OCI-M2 (cell line): ENCODE data around the gene SLCO4A1.

ENCODE experiments used
- DNase-seq: peaks from one replicate; lab custom pipeline; 2025; ENCODE audit not compliant: unreplicated experiment; lab: John Stamatoyannopoulos, UW

Gene SLCO4A1

DNA sequence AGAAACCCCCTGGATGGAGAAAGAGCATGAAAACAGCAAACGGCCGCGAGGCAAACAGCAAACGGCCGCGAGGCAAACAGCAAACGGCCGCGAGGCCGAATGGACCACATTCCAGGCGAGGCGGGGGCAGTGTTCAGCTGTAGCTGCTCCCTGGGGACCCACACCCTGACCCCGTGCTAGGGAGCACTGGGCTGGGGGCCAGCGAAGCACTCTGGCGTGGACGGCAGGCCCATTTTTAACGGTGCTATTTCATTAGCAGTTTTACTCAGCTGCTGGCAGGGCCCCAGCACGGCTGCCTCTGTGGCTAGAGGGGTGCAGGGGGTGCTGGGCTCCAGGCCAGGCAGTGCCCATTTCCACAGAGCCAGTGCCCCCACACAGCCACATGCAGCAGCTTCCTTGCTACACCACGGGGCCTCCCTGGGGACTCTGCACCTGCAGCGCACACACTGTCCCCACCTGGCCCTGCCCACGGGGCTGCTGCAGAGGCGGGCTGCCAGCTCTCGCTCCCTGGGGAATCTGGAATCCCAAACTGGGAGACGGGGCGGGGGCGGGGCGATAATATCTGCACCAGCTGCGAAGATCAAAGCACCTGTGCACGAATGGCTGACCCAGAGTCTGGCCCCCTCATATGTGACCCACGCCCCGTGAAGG lies 35.6 kb upstream of the SLCO4A1 start:
- no peak for DNase-seq

DNA sequence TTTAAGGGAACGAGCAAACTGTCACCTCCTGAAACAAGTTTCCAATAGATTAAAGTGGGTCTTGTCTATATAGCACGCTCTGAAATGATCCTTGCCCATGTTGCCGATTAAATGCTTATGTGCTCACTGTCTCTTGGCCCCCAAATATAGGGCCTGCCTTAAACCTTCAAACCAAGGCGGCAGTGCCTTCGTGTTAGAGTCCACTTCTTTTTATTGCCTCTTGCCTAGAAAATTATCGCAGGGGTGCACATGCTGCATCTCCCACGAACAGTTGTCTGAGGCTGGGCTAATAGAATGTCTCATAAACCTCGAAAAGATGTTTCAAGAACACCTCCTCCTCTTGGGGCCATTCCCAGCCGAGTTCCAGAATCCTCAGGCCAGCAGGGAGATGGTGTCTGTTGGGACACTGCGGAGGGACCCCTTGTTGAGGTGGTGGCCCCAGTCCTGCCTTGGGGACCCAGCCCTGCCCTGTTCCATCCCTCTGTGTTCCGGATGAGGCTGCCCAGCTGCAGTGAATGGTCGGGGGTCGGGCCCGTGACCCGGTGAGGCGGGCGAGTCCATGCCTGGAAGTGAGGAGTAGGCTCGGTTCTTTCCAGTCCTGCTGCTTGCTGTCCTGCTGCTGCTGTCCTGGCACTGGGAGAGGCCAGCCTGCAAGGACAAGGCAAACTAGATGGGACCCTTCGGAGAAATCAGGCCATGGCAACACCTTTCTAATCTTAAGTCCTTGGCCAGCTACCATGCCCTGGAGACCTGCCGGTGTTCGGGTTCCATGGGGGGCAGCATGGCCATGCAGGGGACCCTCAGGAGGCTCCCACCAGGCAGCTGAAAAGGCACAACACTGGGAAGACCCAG lies 34.7 kb upstream of the SLCO4A1 start:
- no peak for DNase-seq

DNA sequence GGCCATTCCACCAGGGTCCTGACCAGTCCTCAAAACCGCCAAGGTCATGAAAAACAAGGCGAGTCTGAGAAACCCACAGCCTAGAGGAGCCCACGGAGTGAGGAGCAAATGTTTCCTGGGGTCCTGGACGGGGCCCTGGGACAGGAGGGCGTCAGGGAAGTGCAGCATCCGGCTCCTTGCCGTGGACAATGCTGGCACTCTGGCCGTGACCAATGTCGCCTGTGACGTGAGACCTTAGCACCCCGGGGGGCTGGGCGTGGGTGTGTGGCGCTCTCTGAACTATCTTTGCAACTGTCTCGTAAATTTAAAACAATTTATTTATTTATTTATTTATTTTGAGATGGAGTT lies 34.1 kb upstream of the SLCO4A1 start:
- no peak for DNase-seq

- no peak for DNase-seq
These were observed 33.0 kb upstream of the SLCO4A1 start for GRCh38 chr20:62609279-62609720.

- no peak for DNase-seq
These were observed 32.2 kb upstream of the SLCO4A1 start for GRCh38 chr20:62609811-62610757.

DNA sequence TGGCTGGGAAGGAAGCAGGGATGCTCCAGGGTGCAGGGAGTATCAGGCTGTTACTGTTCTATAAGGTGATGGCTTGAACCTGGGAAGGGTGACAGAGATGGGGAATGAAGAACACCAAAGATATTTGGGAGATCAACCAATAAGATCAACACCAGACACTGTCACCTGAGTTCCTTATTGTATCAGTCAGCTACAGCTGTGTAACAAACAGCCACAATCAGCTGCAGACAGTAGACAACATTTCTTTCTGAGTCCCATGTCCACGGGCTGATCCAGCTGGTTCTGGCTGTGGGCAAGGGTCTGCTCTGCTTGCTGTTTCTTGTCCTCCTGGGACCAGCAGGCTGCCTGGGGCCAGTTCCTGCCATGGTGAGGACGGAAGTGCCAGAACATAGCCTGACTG lies 31.3 kb upstream of the SLCO4A1 start:
- DNase-seq, result no peak

GRCh38 chr20:62611819-62612218 lies 30.5 kb upstream of the SLCO4A1 start:
- no peak for DNase-seq

DNA sequence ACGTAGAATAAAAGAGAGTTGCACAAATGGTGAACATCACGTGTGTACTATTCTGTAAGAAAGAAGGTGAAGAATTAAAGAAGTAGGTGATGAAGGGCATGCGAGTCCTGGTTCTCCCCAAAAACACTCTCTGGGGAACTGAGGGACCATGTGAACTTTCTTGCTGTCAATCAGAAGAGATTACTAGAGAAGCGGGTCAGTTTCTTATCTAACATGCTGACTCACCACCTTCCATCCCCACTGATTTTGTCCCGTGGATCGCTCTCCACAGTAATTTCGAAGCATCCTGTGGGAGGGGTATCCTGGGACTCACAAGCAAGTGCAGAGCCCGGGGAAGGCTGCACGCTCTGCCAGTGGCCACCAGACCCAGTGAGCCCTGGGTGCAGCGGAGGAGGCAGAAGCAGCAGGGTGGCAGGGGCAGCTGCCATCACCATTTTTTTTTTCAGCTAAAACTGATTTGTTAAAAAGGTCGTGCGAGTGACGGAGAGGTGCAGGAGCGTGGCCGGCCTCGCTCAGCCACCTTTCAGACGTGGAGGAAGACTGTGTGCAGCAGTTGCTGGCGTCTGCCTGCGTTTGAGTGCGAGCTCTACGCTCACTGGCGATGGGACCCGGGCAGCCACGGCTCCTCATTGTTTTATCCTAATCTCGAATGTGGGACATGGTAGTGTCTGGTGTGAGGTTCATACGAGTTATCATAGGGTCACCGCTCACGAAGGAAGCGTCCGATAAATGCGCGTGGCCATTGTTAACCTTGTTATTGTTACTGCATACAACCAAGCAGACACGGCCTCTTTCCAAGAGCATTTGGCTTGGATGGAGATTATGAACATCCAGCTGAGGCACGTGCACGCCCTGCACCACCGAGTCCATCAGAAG lies 28.0 kb upstream of the SLCO4A1 start:
- no peak for DNase-seq

GRCh38 chr20:62614961-62615680 lies 27.2 kb upstream of the SLCO4A1 start:
- DNase-seq, result no peak

DNA sequence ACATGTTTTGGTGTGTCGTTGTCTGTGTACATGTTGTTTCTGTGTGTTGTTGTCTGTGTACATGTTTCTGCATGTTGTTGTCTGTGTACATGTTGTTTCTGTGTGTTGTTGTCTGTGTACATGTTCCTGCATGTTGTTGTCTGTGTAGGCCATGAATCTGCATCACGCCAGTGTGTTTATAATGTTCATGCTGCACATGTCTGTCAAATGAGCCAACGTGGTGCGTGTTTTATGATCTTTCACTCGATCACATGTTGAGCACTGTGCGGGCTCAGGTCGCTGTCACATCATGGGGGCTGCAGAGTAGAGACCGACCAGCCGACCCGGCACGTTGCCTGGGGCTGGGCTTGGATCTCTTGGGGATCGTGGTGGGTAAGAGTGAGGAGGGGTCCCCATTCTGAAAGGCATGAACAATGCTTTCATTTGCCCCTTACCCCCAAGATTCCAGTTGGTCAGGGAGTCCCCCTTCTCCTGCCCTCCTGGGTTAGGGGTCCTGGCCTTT lies 26.5 kb upstream of the SLCO4A1 start:
- no peak for DNase-seq

- peak; percentile 21 for DNase-seq
These were observed 25.3 kb upstream of the SLCO4A1 start for GRCh38 chr20:62616728-62617621.

- no peak for DNase-seq
These were observed 24.4 kb upstream of the SLCO4A1 start for GRCh38 chr20:62617711-62618483.

DNA sequence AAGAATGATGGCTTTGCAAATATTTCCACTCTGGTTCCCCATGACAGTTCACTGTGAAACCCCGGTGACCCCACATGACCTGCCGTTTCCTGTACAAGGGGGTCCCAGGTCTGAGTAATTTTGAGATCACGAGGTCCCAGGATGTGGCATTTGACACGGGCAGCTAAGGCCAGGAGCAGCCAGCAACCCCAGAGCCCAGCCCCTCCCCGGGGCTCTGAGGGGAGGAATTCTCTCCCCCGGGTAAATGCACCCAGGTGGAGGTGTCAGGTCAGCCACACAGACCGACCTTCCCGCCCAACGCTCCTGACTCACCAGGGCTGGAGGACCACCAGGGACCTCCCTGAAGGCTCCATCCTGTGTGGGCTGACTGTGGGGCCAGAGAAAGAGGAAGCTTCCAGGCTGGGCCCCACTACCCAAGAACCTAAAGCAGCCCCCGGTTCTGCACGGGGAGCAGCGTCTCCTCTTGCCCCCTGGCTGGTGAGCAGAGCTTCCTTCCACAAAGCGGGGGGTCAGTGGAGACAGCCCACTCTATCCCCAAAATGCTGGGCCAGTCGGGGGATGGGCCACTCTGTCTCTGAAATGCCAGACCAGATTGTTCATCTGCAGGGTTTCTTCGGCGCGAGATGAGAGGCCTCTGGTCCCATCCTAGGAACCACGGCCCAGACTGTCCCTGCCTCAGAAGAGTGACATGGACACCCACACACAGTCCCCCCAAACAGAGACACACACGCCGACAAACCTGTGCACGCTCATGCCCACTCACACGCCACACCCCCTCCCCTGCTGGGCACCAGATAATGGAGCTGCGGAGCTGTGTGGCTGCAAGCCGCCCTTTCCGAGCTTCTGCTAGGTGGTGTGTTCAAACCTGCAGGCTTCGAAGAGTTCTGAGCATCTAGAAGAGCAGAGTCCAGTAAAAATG lies 23.4 kb upstream of the SLCO4A1 start:
- DNase-seq, result no peak

DNA sequence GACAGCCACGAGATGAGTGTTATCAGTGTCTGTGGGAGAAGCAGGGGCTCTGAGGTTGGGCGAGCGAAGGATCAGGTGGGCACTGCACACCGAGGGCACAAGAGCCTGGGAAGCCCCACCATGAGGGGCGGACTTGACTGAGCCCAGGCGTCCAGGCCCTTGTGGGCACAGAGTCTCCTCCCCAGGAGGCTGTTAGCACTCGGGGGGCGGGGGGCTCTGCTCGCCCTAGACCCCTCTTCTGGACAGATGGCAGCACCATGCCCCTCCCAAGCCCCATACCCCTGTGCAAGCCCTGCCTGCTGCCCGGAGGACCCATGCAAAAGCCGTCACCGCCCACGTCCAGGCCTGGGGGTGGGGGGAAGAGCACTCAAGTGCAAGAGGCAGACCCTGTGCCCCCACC lies 21.7 kb upstream of the SLCO4A1 start:
- no peak for DNase-seq

DNA sequence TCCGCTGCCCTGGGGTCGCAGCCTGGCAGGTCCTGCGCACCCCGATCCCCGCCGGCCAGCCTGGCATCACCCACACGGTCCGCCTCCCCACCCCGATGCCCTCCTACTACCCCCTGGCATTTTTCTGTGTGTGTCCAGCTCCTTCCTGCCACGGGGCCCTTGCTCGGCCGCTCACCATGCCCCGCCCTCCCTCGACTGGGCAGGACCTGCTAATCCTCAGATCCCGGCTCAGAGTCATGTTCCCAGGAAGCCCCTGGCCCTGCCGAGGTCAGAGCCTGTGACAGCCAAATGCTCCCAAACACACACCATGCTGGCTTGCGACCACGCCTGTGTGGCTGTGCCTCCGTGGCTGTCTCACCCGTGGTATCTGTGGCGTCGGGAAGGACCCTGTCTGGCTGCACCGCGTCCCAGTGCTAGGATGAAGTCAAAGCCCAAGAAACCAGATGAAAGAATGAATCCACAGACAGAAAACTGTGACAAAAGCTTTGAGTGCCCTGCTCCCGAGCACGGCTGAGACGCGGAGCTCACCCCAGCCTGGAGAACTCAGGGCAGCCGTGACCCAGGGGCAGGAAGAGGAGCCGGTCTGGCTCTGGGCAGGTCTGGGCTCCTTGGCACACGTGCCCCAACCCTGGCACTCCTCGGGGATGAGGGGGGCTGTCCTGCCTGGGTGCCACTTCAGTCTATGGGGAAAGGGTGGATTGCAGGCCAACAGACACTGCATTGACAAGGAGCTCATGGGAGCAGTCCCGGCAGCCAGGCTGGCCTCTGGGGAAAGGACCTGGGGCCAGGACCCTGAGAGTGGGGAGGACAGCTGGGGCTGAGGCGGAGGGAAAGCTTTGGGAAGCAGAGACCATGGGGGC lies 20.8 kb upstream of the SLCO4A1 start:
- DNase-seq, result no peak
